HEK293 (cell line): Measurements from ENCODE around the gene RTKN2.

ENCODE experiments used
- CTCF ChIA-PET: fragments of 350-600 bp; formaldehyde crosslinking; extraction: SDS; loops from one replicate; lab custom pipeline; 2021; ENCODE audit warnings: antibody characterized with exemption; lab: Yijun Ruan, JAX
- POLR2A ChIA-PET: fragments of 300-600 bp; formaldehyde crosslinking; extraction: SDS; loops from one replicate; lab custom pipeline; 2020; ENCODE audit warnings: antibody characterized with exemption, inconsistent platforms; lab: Yijun Ruan, JAX
- H3K27ac ChIP-seq: fragments of 200-500 bp; sonication (Bioruptor generic); 2 replicates; pipeline ENCODE4 v1.5.1; 2014; ENCODE audit warnings: low read depth, low read length, control low read depth, inconsistent platforms; ENCODE audit errors: extremely low read depth
- H3K36me3 ChIP-seq, 2 experiments: fragments of 200-500 bp in 1 of 2; sonication (Bioruptor generic) in 1 of 2; 1 replicate in 1 of 2; 2 replicates in 1 of 2; pipeline ENCODE4 v1.5.1; 2014 to 2017; ENCODE audit warnings: inconsistent platforms in 2 of 2, low read length in 2 of 2; ENCODE audit not compliant: control insufficient read depth in 2 of 2, insufficient read depth in 1 of 2
- H3K4me1 ChIP-seq: fragments of 200-500 bp; sonication (Bioruptor generic); 2 replicates; pipeline ENCODE4 v1.5.1; 2014; ENCODE audit warnings: mild to moderate bottlenecking, low read length, inconsistent platforms; ENCODE audit not compliant: control insufficient read depth, insufficient read depth
- H3K4me3 ChIP-seq: 2 replicates; pipeline ENCODE4 v1.5.1; 2011; ENCODE audit warnings: low read depth, mild to moderate bottlenecking, control low read depth, low read length, moderate library complexity
- H3K9me3 ChIP-seq: fragments of 200-500 bp; sonication (Bioruptor generic); 2 replicates; pipeline ENCODE4 v1.5.1; 2014; ENCODE audit warnings: low read depth, low read length, inconsistent platforms; ENCODE audit not compliant: control insufficient read depth, insufficient read depth
- KLF9 ChIP-seq: fragments of 450-650 bp; formaldehyde crosslinking; IDR thresholded peaks from 2 replicates; pipeline ENCODE4 v1.5.1; 2016; ENCODE audit warnings: missing biosample characterization, missing genetic modification characterization, low read depth
- ZNF10 ChIP-seq: fragments of 450-650 bp; formaldehyde crosslinking; IDR thresholded peaks from 2 replicates; pipeline ENCODE4 v1.5.1; 2017; ENCODE audit warnings: missing biosample characterization, missing genetic modification characterization
- ZNF184 ChIP-seq: fragments of 450-650 bp; IDR thresholded peaks from 2 replicates; pipeline ENCODE4 v1.5.1; 2018; ENCODE audit warnings: missing biosample characterization, mild to moderate bottlenecking, missing genetic modification characterization
- ZNF202 ChIP-seq: fragments of 450-650 bp; formaldehyde crosslinking; IDR thresholded peaks from 2 replicates; pipeline ENCODE4 v1.5.1; 2016; ENCODE audit warnings: missing biosample characterization, missing genetic modification characterization, borderline replicate concordance
- ZNF521 ChIP-seq: fragments of 450-650 bp; formaldehyde crosslinking; IDR thresholded peaks from 2 replicates; pipeline ENCODE4 v1.5.1; 2017; ENCODE audit warnings: missing biosample characterization, mild to moderate bottlenecking, missing genetic modification characterization
- ZNF548 ChIP-seq: fragments of 450-650 bp; formaldehyde crosslinking; IDR thresholded peaks from 2 replicates; pipeline ENCODE4 v1.5.1; 2016; ENCODE audit warnings: missing biosample characterization, missing genetic modification characterization
- ZNF555 ChIP-seq: fragments of 450-650 bp; formaldehyde crosslinking; conservative IDR thresholded peaks from 2 replicates; pipeline ENCODE4 v1.5.1; 2017; ENCODE audit warnings: missing biosample characterization, mild to moderate bottlenecking, missing genetic modification characterization, inconsistent platforms
- ZNF585B ChIP-seq: fragments of 450-650 bp; formaldehyde crosslinking; IDR thresholded peaks from 2 replicates; pipeline ENCODE4 v1.5.1; 2016; ENCODE audit warnings: missing biosample characterization, missing genetic modification characterization
- ZNF596 ChIP-seq: fragments of 450-650 bp; IDR thresholded peaks from 2 replicates; pipeline ENCODE4 v1.5.0; 2018; ENCODE audit warnings: missing biosample characterization, mild to moderate bottlenecking, missing genetic modification characterization, moderate library complexity
- ZNF658 ChIP-seq: fragments of 450-650 bp; formaldehyde crosslinking; IDR thresholded peaks from 2 replicates; pipeline ENCODE4; 2016; ENCODE audit warnings: missing biosample characterization, missing genetic modification characterization
- TF ChIP-seq, protein P1 (sequence below): fragments of 450-650 bp; formaldehyde crosslinking; IDR thresholded peaks from 2 replicates; pipeline ENCODE4 v1.5.1; 2016; ENCODE audit warnings: missing biosample characterization, missing genetic modification characterization, borderline replicate concordance
- TF ChIP-seq, protein P2 (sequence below): fragments of 450-650 bp; formaldehyde crosslinking; IDR thresholded peaks from 2 replicates; pipeline ENCODE4 v1.5.1; 2016; ENCODE audit warnings: missing biosample characterization, missing genetic modification characterization, borderline replicate concordance
- TF ChIP-seq, protein P3 (sequence below): fragments of 450-650 bp; formaldehyde crosslinking; IDR thresholded peaks from 2 replicates; pipeline ENCODE4 v1.5.1; 2016; ENCODE audit warnings: missing biosample characterization, missing genetic modification characterization
- TF ChIP-seq, protein P4 (sequence below): fragments of 450-650 bp; formaldehyde crosslinking; IDR thresholded peaks from 2 replicates; pipeline ENCODE4 v1.5.1; 2016; ENCODE audit warnings: missing biosample characterization, missing genetic modification characterization
- TF ChIP-seq, protein P5 (sequence below): fragments of 450-650 bp; formaldehyde crosslinking; IDR thresholded peaks from 2 replicates; pipeline ENCODE4 v1.5.1; 2016; ENCODE audit warnings: missing biosample characterization, missing genetic modification characterization

Gene RTKN2

DNA sequence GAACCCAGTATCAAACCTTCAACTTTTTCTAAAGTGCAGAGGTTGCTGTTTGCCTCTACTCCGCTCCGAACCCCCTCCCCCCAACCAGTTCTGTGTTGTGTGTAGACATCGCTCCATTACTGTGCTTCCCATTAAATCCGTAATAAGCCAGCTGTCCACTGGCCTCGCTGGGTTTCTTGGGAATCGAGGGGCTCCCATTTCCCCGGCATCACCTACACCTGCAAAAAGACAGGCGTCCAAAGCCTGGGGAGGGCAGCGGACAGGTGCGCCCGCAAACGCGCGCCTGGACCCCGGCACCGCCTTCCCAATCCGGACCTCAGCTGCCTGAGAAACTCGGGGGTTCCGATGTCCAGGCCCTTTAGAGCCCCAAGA is 631 bp downstream of the RTKN2 start:
- Histone ChIP-seq H3K4me1 (peaks cover 9% of the 10 kb centered on the region), H3K9me3 (no peaks in the 10 kb centered on the region), H3K27ac (peak overlapping the region; percentile 68), H3K36me3 (no peaks in the 10 kb centered on the region), H3K4me3 (peak overlapping the region; percentile 66)
- ChIA-PET POLR2A (interaction anchor here (1.1 to 1.3 kb wide), 3 partner anchors 14 to 548 kb away, joined by 3 to 4 read pairs (median 3); partner anchors contain the start of genes EGR2 and ZNF365), CTCF (interaction anchor here (0.6 kb wide), 2 partner anchors 277 to 889 kb away, joined by 3 to 4 read pairs; no protein-coding TSS in a partner anchor)
- no peak for TF ChIP-seq ZNF596 (tag by site-specific recombination)
- no peak for TF ChIP-seq ZNF10
- no peak for TF ChIP-seq ZNF585B (tag by site-specific recombination)
- TF ChIP-seq, protein P1, sequence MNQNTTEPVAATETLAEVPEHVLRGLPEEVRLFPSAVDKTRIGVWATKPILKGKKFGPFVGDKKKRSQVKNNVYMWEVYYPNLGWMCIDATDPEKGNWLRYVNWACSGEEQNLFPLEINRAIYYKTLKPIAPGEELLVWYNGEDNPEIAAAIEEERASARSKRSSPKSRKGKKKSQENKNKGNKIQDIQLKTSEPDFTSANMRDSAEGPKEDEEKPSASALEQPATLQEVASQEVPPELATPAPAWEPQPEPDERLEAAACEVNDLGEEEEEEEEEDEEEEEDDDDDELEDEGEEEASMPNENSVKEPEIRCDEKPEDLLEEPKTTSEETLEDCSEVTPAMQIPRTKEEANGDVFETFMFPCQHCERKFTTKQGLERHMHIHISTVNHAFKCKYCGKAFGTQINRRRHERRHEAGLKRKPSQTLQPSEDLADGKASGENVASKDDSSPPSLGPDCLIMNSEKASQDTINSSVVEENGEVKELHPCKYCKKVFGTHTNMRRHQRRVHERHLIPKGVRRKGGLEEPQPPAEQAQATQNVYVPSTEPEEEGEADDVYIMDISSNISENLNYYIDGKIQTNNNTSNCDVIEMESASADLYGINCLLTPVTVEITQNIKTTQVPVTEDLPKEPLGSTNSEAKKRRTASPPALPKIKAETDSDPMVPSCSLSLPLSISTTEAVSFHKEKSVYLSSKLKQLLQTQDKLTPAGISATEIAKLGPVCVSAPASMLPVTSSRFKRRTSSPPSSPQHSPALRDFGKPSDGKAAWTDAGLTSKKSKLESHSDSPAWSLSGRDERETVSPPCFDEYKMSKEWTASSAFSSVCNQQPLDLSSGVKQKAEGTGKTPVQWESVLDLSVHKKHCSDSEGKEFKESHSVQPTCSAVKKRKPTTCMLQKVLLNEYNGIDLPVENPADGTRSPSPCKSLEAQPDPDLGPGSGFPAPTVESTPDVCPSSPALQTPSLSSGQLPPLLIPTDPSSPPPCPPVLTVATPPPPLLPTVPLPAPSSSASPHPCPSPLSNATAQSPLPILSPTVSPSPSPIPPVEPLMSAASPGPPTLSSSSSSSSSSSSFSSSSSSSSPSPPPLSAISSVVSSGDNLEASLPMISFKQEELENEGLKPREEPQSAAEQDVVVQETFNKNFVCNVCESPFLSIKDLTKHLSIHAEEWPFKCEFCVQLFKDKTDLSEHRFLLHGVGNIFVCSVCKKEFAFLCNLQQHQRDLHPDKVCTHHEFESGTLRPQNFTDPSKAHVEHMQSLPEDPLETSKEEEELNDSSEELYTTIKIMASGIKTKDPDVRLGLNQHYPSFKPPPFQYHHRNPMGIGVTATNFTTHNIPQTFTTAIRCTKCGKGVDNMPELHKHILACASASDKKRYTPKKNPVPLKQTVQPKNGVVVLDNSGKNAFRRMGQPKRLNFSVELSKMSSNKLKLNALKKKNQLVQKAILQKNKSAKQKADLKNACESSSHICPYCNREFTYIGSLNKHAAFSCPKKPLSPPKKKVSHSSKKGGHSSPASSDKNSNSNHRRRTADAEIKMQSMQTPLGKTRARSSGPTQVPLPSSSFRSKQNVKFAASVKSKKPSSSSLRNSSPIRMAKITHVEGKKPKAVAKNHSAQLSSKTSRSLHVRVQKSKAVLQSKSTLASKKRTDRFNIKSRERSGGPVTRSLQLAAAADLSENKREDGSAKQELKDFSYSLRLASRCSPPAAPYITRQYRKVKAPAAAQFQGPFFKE (tag by site-specific recombination): no peak
- TF ChIP-seq, protein P2, sequence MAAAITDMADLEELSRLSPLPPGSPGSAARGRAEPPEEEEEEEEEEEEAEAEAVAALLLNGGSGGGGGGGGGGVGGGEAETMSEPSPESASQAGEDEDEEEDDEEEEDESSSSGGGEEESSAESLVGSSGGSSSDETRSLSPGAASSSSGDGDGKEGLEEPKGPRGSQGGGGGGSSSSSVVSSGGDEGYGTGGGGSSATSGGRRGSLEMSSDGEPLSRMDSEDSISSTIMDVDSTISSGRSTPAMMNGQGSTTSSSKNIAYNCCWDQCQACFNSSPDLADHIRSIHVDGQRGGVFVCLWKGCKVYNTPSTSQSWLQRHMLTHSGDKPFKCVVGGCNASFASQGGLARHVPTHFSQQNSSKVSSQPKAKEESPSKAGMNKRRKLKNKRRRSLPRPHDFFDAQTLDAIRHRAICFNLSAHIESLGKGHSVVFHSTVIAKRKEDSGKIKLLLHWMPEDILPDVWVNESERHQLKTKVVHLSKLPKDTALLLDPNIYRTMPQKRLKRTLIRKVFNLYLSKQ (tag by site-specific recombination): no peak
- TF ChIP-seq, protein P3, sequence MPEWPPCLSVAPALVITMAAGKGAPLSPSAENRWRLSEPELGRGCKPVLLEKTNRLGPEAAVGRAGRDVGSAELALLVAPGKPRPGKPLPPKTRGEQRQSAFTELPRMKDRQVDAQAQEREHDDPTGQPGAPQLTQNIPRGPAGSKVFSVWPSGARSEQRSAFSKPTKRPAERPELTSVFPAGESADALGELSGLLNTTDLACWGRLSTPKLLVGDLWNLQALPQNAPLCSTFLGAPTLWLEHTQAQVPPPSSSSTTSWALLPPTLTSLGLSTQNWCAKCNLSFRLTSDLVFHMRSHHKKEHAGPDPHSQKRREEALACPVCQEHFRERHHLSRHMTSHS (tag by site-specific recombination): no peak
- no peak for TF ChIP-seq ZNF548
- TF ChIP-seq, protein P4, sequence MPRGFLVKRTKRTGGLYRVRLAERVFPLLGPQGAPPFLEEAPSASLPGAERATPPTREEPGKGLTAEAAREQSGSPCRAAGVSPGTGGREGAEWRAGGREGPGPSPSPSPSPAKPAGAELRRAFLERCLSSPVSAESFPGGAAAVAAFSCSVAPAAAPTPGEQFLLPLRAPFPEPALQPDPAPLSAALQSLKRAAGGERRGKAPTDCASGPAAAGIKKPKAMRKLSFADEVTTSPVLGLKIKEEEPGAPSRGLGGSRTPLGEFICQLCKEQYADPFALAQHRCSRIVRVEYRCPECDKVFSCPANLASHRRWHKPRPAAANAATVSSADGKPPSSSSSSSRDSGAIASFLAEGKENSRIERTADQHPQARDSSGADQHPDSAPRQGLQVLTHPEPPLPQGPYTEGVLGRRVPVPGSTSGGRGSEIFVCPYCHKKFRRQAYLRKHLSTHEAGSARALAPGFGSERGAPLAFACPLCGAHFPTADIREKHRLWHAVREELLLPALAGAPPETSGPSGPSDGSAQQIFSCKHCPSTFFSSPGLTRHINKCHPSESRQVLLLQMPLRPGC (tag by site-specific recombination): no peak
- TF ChIP-seq, protein P5, sequence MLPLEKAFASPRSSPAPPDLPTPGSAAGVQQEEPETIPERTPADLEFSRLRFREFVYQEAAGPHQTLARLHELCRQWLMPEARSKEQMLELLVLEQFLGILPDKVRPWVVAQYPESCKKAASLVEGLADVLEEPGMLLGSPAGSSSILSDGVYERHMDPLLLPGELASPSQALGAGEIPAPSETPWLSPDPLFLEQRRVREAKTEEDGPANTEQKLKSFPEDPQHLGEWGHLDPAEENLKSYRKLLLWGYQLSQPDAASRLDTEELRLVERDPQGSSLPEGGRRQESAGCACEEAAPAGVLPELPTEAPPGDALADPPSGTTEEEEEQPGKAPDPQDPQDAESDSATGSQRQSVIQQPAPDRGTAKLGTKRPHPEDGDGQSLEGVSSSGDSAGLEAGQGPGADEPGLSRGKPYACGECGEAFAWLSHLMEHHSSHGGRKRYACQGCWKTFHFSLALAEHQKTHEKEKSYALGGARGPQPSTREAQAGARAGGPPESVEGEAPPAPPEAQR (tag by site-specific recombination): no peak

DNA sequence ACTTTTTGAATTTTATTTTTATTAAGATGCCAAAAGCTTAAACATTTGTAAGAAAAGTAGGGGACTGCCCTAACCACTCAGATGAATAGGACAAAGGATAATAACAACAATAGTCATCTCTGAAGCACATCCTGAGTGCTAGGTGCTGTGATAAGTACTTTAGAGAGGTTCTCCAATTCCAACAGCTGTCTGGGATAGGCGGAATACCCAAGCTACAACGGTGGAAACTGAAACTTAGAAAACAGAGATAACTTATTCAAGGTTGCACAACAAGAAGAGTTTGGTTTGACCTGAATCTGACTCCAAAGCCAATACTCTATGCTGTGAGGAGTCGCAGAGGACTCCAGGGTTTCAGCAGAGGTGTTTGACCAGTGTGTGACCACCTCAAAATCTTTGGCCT is 2.0 kb downstream of the RTKN2 start:
- POLR2A ChIA-PET: no interaction called here
- H3K27ac ChIP-seq: no peak overlapping the region
- peaks cover 9% of the 10 kb centered on the region for H3K4me1 ChIP-seq
- CTCF ChIA-PET: interaction anchor here (0.5 to 4.0 kb wide), 8 partner anchors 14 to 227 kb away, joined by 3 to 16 read pairs (median 4); no protein-coding TSS in a partner anchor
- H3K4me3 ChIP-seq: no peak overlapping the region; the same call in 1 of the 2 replicates
- H3K36me3 ChIP-seq: peaks cover 0 to 10% of the 10 kb centered on the region in 2 experiments; a peak in 2 of 3 replicates
- TF ChIP-seq ZNF184 (tag by site-specific recombination) (no peak), ZNF202 (tag by site-specific recombination) (no peak), ZNF658 (tag by site-specific recombination) (no peak), ZNF521 (tag by site-specific recombination) (no peak), ZNF555 (no peak), KLF9 (tag by site-specific recombination) (no peak)
- no peaks in the 10 kb centered on the region for H3K9me3 ChIP-seq
